Measurements from ENCODE around the gene PPP6R2.

Gene PPP6R2

GRCh38 chr22:50342651-50343540, at the start of gene PPP6R2:
Gene PPP6R2, plus strand, starts transcription at chr22:50343327. Its CDS starts 50,582 bp downstream, at chr22:50393909.
- whole genome bisulfite sequencing (ENCODE audit: insufficient coverage, insufficient read length) = no CpG with 5 or more reads among the region's 87 CpGs
- Histone ChIP-seq H3K36me3 (ENCODE audit: control insufficient read depth, insufficient read depth, low read length) (no peaks in the 10 kb centered on the region), H3K27ac (ENCODE audit: low read length) (no peak within 1 kb of the TSS), H3K4me1 (ENCODE audit: control insufficient read depth, insufficient read depth, low read length) (no peaks in the 10 kb centered on the region), H3K9me3 (ENCODE audit: control insufficient read depth, insufficient read depth, low read length) (no peaks in the 10 kb centered on the region), H3K4me3 (ENCODE audit: low read length) (peak within 1 kb of the TSS; percentile 92), H3K27me3 (ENCODE audit: control insufficient read depth, insufficient read depth, low read length) (no peaks in the 10 kb centered on the region)
- no peak for DNase-seq (ENCODE audit: low read depth, low spot score)

GRCh38 chr22:50293441-50294318, 49.4 kb upstream of the PPP6R2 start:
- no peak overlapping the region for H3K4me3 ChIP-seq (ENCODE audit: low read length)
- peaks cover 10% of the 10 kb centered on the region for H3K4me1 ChIP-seq (ENCODE audit: control insufficient read depth, insufficient read depth, low read length)
- H3K27me3 ChIP-seq (ENCODE audit: control insufficient read depth, insufficient read depth, low read length) = no peaks in the 10 kb centered on the region
- no peaks in the 10 kb centered on the region for H3K9me3 ChIP-seq (ENCODE audit: control insufficient read depth, insufficient read depth, low read length)
- no CpG with 5 or more reads among the region's 42 CpGs for WGBS (ENCODE audit: insufficient coverage, insufficient read length)
- H3K36me3 ChIP-seq (ENCODE audit: control insufficient read depth, insufficient read depth, low read length) = peaks cover 13% of the 10 kb centered on the region
- no peak for DNase-seq (ENCODE audit: low read depth, low spot score)
- no peak overlapping the region for H3K27ac ChIP-seq (ENCODE audit: low read length)

GRCh38 chr22:50294319-50294656, 48.8 kb upstream of the PPP6R2 start:
- H3K4me1 ChIP-seq (ENCODE audit: control insufficient read depth, insufficient read depth, low read length) = peaks cover 10% of the 10 kb centered on the region
- WGBS (ENCODE audit: insufficient coverage, insufficient read length) = no CpG with 5 or more reads among the region's 5 CpGs
- no peak for DNase-seq (ENCODE audit: low read depth, low spot score)
- H3K4me3 ChIP-seq (ENCODE audit: low read length) = no peak overlapping the region
- H3K27ac ChIP-seq (ENCODE audit: low read length) = no peak overlapping the region
- no peaks in the 10 kb centered on the region for H3K9me3 ChIP-seq (ENCODE audit: control insufficient read depth, insufficient read depth, low read length)
- H3K27me3 ChIP-seq (ENCODE audit: control insufficient read depth, insufficient read depth, low read length) = no peaks in the 10 kb centered on the region
- peaks cover 8% of the 10 kb centered on the region for H3K36me3 ChIP-seq (ENCODE audit: control insufficient read depth, insufficient read depth, low read length)

- Histone ChIP-seq H3K4me1 (ENCODE audit: control insufficient read depth, insufficient read depth, low read length) (peaks cover 13% of the 10 kb centered on the region), H3K27ac (ENCODE audit: low read length) (no peak overlapping the region), H3K4me3 (ENCODE audit: low read length) (no peak overlapping the region), H3K36me3 (ENCODE audit: control insufficient read depth, insufficient read depth, low read length) (no peaks in the 10 kb centered on the region), H3K9me3 (ENCODE audit: control insufficient read depth, insufficient read depth, low read length) (no peaks in the 10 kb centered on the region), H3K27me3 (ENCODE audit: control insufficient read depth, insufficient read depth, low read length) (no peaks in the 10 kb centered on the region)
- no peak for DNase-seq (ENCODE audit: low read depth, low spot score)
- whole genome bisulfite sequencing (ENCODE audit: insufficient coverage, insufficient read length) = no CpG with 5 or more reads among the region's 29 CpGs
Measured at GRCh38 chr22:50296658-50297490, 46.3 kb upstream of the PPP6R2 start.

- no peak for DNase-seq (ENCODE audit: low read depth, low spot score)
- no CpG with 5 or more reads among the region's 20 CpGs for WGBS (ENCODE audit: insufficient coverage, insufficient read length)
- Histone ChIP-seq H3K4me1 (ENCODE audit: control insufficient read depth, insufficient read depth, low read length) (peaks cover 10% of the 10 kb centered on the region), H3K9me3 (ENCODE audit: control insufficient read depth, insufficient read depth, low read length) (no peaks in the 10 kb centered on the region), H3K36me3 (ENCODE audit: control insufficient read depth, insufficient read depth, low read length) (no peaks in the 10 kb centered on the region), H3K27ac (ENCODE audit: low read length) (no peak overlapping the region), H3K27me3 (ENCODE audit: control insufficient read depth, insufficient read depth, low read length) (no peaks in the 10 kb centered on the region), H3K4me3 (ENCODE audit: low read length) (no peak overlapping the region)
Measured at GRCh38 chr22:50297510-50298265, 45.4 kb upstream of the PPP6R2 start.

GRCh38 chr22:50298266-50298637, 44.9 kb upstream of the PPP6R2 start:
- H3K4me1 ChIP-seq (ENCODE audit: control insufficient read depth, insufficient read depth, low read length) = peaks cover 9% of the 10 kb centered on the region

GRCh38 chr22:50298937-50299784, 44.0 kb upstream of the PPP6R2 start:
- H3K9me3 ChIP-seq (ENCODE audit: control insufficient read depth, insufficient read depth, low read length) = no peaks in the 10 kb centered on the region
- no peaks in the 10 kb centered on the region for H3K36me3 ChIP-seq (ENCODE audit: control insufficient read depth, insufficient read depth, low read length)
- H3K4me3 ChIP-seq (ENCODE audit: low read length) = peak overlapping the region; percentile 28; the same call in 1 of the 2 replicates
- H3K4me1 ChIP-seq (ENCODE audit: control insufficient read depth, insufficient read depth, low read length) = peaks cover 6% of the 10 kb centered on the region
- no peak overlapping the region for H3K27ac ChIP-seq (ENCODE audit: low read length)
- WGBS (ENCODE audit: insufficient coverage, insufficient read length) = no CpG with 5 or more reads among the region's 59 CpGs
- no peak for DNase-seq (ENCODE audit: low read depth, low spot score)
- no peaks in the 10 kb centered on the region for H3K27me3 ChIP-seq (ENCODE audit: control insufficient read depth, insufficient read depth, low read length)

More at GRCh38 chr22:50298266-50298637, 44.9 kb upstream of the PPP6R2 start:
- no peak overlapping the region for H3K4me3 ChIP-seq (ENCODE audit: low read length)
- H3K36me3 ChIP-seq (ENCODE audit: control insufficient read depth, insufficient read depth, low read length) = no peaks in the 10 kb centered on the region
- H3K27me3 ChIP-seq (ENCODE audit: control insufficient read depth, insufficient read depth, low read length) = no peaks in the 10 kb centered on the region
- no peak overlapping the region for H3K27ac ChIP-seq (ENCODE audit: low read length)
- no peak for DNase-seq (ENCODE audit: low read depth, low spot score)
- no peaks in the 10 kb centered on the region for H3K9me3 ChIP-seq (ENCODE audit: control insufficient read depth, insufficient read depth, low read length)
- no CpG with 5 or more reads among the region's 4 CpGs for WGBS (ENCODE audit: insufficient coverage, insufficient read length)

- H3K27me3 ChIP-seq (ENCODE audit: control insufficient read depth, insufficient read depth, low read length) = no peaks in the 10 kb centered on the region
- no peak overlapping the region for H3K27ac ChIP-seq (ENCODE audit: low read length)
- peak overlapping the region; percentile 28 for H3K4me3 ChIP-seq (ENCODE audit: low read length)
- WGBS (ENCODE audit: insufficient coverage, insufficient read length) = no CpG with 5 or more reads among the region's 93 CpGs
- no peaks in the 10 kb centered on the region for H3K36me3 ChIP-seq (ENCODE audit: control insufficient read depth, insufficient read depth, low read length)
- DNase-seq (ENCODE audit: low read depth, low spot score) = no peak
- no peaks in the 10 kb centered on the region for H3K9me3 ChIP-seq (ENCODE audit: control insufficient read depth, insufficient read depth, low read length)
- H3K4me1 ChIP-seq (ENCODE audit: control insufficient read depth, insufficient read depth, low read length) = peaks cover 3% of the 10 kb centered on the region
Measured at GRCh38 chr22:50299785-50300619, 43.1 kb upstream of the PPP6R2 start.

All from iPS DF 6.9 (cell line).